HUDEP-2 (cell line): ENCODE data around the gene ARHGAP15.
A peak's percentile ranks its signal among the peaks of the same experiment; 100 is the strongest.

Source experiments
- DNase-seq, 76 experiments: peaks; one replicate each; lab custom pipeline; 2025; ENCODE audit not compliant: unreplicated experiment in 76 of 76; lab: John Stamatoyannopoulos, UW

Gene ARHGAP15

DNA sequence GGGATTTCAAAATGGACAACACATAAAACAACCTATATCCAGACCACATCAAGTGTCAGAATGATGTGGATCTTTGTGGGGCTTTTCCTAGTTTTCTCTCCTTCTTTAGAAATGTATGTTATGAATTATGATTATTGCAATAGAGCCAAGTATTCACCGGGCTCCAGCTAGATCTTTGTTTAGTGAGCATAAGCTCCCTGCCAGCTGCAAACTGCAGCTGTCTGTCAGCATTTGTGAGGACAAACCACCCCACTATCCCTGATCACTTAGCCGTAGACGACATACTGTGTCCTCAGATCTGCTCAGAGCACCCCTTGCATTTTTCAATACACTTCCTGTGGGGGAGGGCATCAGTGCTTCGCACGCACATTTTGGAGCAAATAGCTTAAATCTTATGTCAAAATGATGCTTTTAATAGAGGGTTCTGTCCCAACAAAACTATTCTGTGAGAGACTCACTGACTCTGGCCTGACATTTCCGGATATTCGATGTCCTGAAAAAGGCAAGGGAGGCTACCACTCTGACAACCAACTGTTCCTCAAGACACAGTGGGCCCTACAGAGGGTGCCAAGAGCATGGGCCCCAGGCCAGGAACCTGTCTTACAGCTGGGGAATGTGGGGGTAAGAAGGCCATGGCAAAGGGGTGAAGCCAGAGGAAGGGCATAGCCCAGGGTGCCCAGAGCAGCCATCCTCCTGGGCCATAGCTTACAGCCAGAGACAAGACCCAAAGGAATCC, 346.0 kb downstream of the ARHGAP15 start:
- no peak for DNase-seq

DNA sequence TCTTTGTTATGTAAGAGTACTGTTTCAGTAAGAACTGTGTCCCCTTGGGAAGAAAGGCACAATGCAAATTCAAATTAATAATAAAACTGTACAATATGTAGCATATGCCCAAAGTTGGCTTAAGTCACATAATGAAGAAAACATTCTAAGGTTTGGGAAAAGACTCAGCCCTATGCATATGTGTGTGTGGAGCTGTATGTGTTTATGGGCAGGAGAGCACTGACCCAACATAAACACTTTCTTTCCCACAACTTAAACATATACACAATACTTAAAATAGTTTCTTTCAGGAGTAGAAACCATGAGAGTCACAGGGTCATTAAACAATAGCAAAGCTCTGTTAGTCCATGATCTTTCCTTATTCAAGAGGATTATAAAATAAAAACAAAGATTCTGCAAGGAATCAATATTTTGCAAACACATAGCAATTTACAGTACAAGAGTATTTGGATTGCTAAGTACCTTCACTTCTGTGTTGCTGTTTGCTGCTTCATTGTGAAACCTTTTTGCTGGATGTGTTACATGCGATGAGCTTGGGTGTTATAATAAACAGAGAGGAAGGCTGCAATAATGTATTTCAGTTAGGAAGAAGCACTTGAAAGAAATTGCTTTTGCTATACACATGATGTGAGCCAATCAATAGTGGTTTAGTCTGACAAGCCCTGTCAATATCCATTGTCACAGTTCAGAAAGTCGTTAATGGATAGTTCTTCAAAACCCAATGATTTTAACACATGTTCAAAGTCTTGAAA, 347.3 kb downstream of the ARHGAP15 start:
- DNase-seq = no peak

DNA sequence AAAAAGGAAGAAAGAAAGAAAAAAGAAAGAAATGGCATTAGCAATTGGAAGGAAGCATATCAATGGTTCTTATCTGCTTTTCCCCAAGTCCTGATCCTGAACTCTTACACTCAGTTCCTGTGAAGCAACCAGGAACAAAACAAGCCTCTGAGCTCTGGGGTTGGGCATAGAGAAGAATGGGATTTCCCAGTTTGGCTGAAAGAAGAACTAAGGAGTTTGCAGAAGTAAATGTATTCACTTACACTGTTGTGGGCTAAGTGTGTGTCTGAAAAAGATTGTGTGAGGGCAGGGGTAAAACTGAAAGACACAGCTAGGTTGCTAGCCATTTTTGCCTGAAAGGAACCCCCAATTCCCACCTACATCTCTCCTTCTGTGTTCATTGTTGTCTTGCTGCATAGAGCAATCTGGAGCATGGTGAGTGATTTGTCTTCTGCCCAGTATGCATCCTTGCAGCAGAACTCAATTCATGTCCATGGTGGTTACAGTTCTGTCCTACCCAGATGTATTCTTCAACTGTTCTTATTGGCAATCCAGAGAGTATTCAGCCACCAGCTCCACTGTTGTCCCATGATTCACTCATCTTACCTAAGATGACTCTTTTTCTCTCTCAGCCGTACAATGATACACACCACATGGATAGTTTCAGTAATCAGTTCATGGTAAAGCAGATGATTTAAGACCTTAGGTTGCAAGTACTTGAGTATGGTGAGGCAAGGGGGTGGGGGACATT, 348.7 kb downstream of the ARHGAP15 start:
- DNase-seq = no peak

- DNase-seq = no peak
These were observed 350.9 kb downstream of the ARHGAP15 start for GRCh38 chr2:143480086-143480485.

DNA sequence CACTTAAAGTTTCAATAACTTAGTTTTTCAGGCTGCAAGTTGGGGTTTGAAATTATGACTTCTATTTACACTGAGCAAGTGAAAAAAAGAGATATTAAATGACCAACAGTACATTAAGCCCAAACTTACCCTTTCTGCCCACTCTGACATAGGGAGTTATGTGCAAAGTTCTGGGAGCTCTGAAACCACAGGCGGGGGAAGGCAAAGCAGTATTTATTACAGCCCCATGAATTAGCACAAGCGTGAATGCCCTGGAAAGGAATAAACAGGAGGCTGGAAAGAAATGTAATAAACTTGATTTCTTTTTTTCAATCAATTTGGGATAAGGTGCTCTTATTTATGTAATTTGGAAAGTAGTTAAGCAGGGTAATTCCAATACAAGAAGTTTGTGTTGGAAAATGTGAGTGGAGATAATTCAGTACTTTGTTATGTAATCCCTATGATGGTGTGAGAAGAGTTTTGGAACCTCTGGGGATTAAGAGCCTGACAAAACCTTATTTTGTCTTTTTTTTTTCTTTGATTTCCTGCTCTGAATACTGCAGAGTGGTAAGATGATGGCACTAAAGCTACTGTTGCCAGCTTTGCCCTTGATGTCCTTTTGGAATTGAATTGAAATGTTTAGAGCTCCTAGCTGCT, 351.5 kb downstream of the ARHGAP15 start:
- DNase-seq = no peak

GRCh38 chr2:143481237-143481623, 352.0 kb downstream of the ARHGAP15 start:
- DNase-seq = no peak

DNA sequence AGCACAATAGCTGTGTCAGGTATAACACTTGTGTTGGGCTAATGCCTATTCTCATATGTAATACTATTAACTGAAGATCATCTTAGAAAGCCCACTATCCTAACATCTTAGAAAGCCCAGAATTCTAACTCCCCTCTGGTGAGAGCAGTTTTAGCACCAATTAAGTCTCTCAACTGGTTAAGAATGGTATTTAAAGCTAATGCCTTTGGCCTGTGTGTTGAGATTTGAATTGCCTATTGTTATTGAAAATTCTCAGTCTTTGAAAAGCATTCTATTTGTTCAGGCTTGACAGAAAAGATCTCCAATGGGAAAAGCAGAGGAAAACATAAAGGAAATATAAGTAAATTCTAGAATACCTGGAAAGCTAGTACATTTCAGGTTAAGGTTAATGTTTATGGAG, 352.5 kb downstream of the ARHGAP15 start:
- DNase-seq = no peak

- no peak for DNase-seq
These were observed 353.1 kb downstream of the ARHGAP15 start for GRCh38 chr2:143482316-143482715.

DNA sequence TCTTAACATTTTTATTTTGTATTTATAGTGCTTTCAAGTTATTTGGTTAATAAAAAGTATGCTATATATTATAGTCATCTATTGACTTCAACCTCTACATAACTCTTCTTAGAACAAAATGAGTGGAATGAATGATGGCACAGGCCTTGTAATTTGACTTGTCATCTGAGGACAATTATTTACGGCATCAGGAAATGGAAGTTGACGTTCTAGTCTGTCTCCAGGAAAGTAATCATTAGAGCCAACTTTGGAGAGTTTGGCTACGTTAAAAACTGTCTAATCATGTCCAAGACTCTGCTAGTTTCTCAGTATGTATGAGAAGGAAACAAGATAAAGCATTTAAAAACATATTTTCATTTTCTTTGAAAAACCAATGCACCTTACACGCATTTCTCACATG, 353.6 kb downstream of the ARHGAP15 start:
- no peak for DNase-seq

- no peak for DNase-seq
These were observed 357.8 kb downstream of the ARHGAP15 start for GRCh38 chr2:143486976-143487375.

DNA sequence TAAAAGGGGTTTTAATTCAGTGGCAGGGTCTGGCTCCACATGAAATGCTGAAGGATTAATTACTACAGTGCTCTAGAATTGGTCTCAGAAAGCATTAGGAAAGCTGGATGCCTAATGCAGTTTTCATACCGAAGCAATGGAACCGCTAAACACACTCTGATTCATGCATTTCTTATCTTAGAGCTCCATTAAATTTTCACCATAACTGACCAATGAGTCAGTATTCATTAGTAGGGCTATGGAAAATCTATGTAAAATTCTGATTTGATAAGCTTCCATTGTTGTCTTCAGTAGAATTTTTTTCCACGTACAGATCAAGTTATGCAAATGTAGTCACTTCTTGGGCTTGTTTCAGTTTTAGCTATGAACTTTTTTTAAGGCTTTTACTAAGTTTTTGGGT, 359.9 kb downstream of the ARHGAP15 start:
- no peak for DNase-seq

DNA sequence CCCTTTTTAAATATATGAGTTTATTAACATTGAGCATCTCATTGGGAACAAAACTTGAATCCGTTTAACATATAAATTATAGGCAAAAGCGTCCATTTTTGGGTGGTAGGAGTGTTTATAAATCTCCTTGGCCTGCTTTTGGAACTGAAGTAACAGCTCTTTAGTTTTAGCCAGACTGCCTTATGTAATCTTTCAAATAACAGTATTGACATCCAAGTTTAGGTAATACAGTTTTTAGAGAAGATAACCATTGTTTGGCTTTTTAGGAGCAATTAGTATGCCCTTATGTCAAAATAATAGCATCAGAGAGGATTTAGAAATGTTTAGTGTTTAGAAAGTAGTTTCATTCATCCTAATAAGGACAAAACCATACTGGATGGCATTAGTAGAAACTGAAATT, 361.9 kb downstream of the ARHGAP15 start:
- DNase-seq = no peak

DNA sequence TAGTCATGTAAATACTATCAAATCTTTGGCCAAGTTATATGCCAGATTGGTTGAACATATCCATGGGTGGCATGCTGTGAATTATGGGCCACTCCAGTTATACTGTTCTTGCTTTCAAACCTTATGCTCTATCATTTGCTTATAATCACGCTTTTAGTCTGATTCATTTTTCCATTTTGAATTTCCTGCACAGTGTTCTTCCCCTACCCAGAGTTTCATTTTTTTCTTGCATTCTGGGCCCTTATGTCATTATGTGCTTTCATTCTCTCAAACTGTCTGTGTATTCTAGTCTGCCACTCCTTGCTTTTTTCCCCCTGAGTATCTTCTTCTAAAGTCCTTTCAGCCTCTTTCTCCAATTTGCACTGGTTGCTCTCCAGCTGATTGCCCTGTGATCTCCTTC, 364.1 kb downstream of the ARHGAP15 start:
- DNase-seq = no peak

- DNase-seq = no peak
These were observed 368.5 kb downstream of the ARHGAP15 start for GRCh38 chr2:143497726-143498125.

DNA sequence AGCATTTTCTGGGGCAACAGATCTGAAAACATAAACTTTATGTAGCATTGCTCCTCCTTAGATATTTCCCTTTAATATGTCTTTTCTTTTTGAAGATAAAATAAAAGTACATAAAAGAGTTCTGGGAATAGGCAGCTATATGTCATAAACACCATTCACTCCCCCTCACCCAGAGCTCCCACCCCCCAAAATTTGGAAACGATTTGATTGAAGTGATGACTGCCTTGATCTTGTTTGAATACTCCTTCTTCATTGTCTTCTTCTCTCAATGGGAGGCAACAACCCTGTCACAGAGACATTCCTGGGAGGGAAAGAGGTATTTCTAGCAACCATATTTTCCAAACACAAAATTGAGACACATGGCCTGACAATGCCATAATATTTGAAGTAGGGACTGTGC, 369.3 kb downstream of the ARHGAP15 start:
- DNase-seq = no peak

DNA sequence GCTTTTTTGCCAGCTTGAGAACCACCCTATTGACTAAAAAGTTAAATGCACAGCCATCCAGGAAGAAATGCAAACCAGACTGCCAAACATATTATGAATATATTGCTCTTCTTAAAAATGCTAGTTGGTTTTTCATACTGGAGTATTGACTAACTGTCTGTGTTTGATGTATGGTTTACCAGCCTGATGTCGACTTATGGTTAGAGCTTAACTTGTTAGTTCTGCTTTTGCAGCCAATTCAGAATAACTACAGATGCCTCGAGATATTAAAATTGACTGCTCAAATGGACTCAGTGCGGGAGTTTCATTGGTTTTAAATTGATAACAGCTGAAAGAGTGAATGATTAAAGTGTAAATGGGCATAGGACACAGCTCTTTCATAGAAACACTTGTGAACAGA, 369.8 kb downstream of the ARHGAP15 start:
- no peak for DNase-seq

- DNase-seq = no peak
These were observed 372.0 kb downstream of the ARHGAP15 start for GRCh38 chr2:143501106-143501676.

DNA sequence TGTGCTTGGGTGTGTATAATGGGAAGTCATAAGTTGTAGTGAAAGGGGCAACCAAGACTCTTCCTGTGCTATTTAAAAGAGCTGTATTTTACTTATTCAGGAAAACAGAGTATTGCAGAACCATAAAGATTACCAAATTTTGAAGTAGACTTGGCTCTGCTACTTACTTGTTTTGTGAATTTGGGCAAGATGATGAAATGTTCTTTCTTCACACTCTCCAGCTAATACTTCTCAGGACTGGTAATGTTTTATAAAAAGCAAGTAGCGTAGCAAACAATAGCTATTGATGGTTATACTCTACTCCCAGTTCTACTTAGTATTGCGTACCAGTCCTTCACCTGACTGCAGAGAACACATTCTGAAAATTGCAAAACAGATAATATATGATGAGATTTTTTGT, 374.1 kb downstream of the ARHGAP15 start:
- DNase-seq = no peak

DNA sequence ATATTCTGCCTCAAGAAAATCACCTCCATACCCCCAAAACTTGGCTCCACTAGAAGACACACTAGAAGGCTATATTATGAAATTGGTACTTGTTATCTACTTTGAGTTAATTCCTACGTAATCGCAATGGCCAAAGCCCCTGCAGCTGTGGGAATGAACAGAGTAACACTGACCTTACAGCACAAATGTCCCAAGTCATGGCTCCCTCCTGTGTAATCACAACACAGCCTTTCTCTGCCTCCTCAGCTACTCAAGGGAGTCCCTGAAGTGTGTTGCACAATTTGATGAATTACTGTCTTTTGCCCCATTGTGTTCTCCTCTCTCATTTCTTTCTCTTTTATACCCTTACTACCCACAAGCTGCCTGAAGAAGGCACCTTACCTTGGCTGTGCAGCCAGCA, 375.2 kb downstream of the ARHGAP15 start:
- no peak for DNase-seq

GRCh38 chr2:143505542-143505941, 376.3 kb downstream of the ARHGAP15 start:
- no peak for DNase-seq

- peak in 14 of 76 experiments; percentile 0 to 40 (median 15) for DNase-seq
These were observed 383.9 kb downstream of the ARHGAP15 start for GRCh38 chr2:143513081-143513480.
